Smooth muscle cell (in vitro differentiated cells): ENCODE data around the gene GALR3. TPM values are rescaled to one million over a fixed set of nuclear protein-coding genes. Genes with fewer than 3 reads are reported as not detected.

Source experiments
- DNase-seq: peaks from one replicate; lab custom pipeline; 2025; ENCODE audit not compliant: unreplicated experiment; lab: John Stamatoyannopoulos, UW
- H2AFZ ChIP-seq: fragments of 200-600 bp; sonication (generic); 2 replicates; pipeline ENCODE4 v1.6.0; 2016; ENCODE audit warnings: antibody characterized with exemption, low read depth, mild to moderate bottlenecking
- H3F3A ChIP-seq: fragments of 200-600 bp; sonication (generic); 2 replicates; pipeline ENCODE4 v1.6.0; 2017; ENCODE audit warnings: antibody characterized with exemption, low read depth
- H3K27ac ChIP-seq: fragments of 200-600 bp; sonication (generic); 2 replicates; pipeline ENCODE4 v1.5.1; 2016; ENCODE audit warnings: low read depth, mild to moderate bottlenecking
- H3K27me3 ChIP-seq: fragments of 200-600 bp; sonication (generic); 2 replicates; pipeline ENCODE4 v1.6.1; 2016; ENCODE audit warnings: low read depth, mild to moderate bottlenecking
- H3K36me3 ChIP-seq: fragments of 200-600 bp; sonication (generic); 2 replicates; pipeline ENCODE4 v1.5.1; 2016; ENCODE audit warnings: low read depth
- H3K4me1 ChIP-seq: fragments of 200-600 bp; sonication (generic); 2 replicates; pipeline ENCODE4 v1.5.1; 2016; ENCODE audit warnings: low read depth
- H3K4me2 ChIP-seq: fragments of 200-600 bp; sonication (generic); 2 replicates; pipeline ENCODE4 v1.6.0; 2016; ENCODE audit warnings: mild to moderate bottlenecking
- H3K4me3 ChIP-seq: fragments of 200-600 bp; sonication (generic); 2 replicates; pipeline ENCODE4 v1.5.1; 2016; ENCODE audit warnings: mild to moderate bottlenecking
- H3K79me2 ChIP-seq: fragments of 200-600 bp; sonication (generic); 2 replicates; pipeline ENCODE4 v1.6.0; 2016; ENCODE audit warnings: low read depth, mild to moderate bottlenecking
- H3K9ac ChIP-seq: fragments of 200-600 bp; sonication (generic); 2 replicates; pipeline ENCODE4 v1.6.0; 2016; ENCODE audit warnings: low read depth
- H3K9me3 ChIP-seq: fragments of 200-600 bp; sonication (generic); replicated peaks from 2 replicates; pipeline ENCODE4 v1.5.1; 2016; ENCODE audit warnings: low read depth
- H4K20me1 ChIP-seq: fragments of 200-600 bp; sonication (generic); 2 replicates; pipeline ENCODE4 v1.6.0; 2016; ENCODE audit warnings: low read depth
- CTCF ChIP-seq: fragments of 200-600 bp; sonication (generic); IDR thresholded peaks from 2 replicates; pipeline ENCODE4 v1.5.1; 2017; ENCODE audit warnings: borderline replicate concordance, mild to moderate bottlenecking, antibody characterized with exemption; ENCODE audit not compliant: insufficient read depth, poor library complexity, severe bottlenecking
- WGBS: methylation state at CpG from one replicate; pipeline ENCODE4 v1.1.7; 2016; ENCODE audit warnings: low lambda C conversion rate; 5-methylcytosine and 5-hydroxymethylcytosine counted together
- polyA plus RNA-seq: library from polyadenylated mRNA; unstranded; fragments of >200 nt; fragmentation: Nextera tagmentation; extraction: Ambion mirVana; gene quantifications from 2 replicates; pipeline ENCODE4 v1.2.1, GENCODE V29; 2016
- total RNA-seq: library from RNA; depleted of rRNA; stranded (reverse); fragments of >200 nt; gene quantifications from 2 replicates; pipeline ENCODE4 v1.2.3, GENCODE V29; 2014

The GALR3 gene
- total and polyA plus RNA-seq, 2 experiments from 2014 or later = not detected

- Histone ChIP-seq H3K27me3 (no peaks in the 10 kb centered on the region), H3K79me2 (peaks cover 44% of the 10 kb centered on the region), H3K9ac (no peak overlapping the region), H3K4me2 (no peak overlapping the region), H3K4me3 (no peak overlapping the region), H2AFZ (no peak overlapping the region), H3K36me3 (peaks cover 11% of the 10 kb centered on the region), H3F3A (no peaks in the 10 kb centered on the region), H4K20me1 (peaks cover 37% of the 10 kb centered on the region), H3K27ac (no peak overlapping the region), H3K4me1 (peaks cover 5% of the 10 kb centered on the region), H3K9me3 (no peaks in the 10 kb centered on the region)
- WGBS = 100% methylated on average over 2 of the region's 2 CpGs
- no peak for DNase-seq
- TF ChIP-seq CTCF = no peak
These were observed 32.3 kb downstream of the GALR3 start for GRCh38 chr22:37855462-37855861.

- no peak overlapping the region for H2AFZ ChIP-seq
- no peaks in the 10 kb centered on the region for H3K9me3 ChIP-seq
- H3K27me3 ChIP-seq = no peaks in the 10 kb centered on the region
- peaks cover 38% of the 10 kb centered on the region for H4K20me1 ChIP-seq
- H3K4me2 ChIP-seq = no peak overlapping the region
- DNase-seq = no peak
- WGBS = 79% methylated on average over 7 of the region's 7 CpGs
- H3K4me1 ChIP-seq = no peaks in the 10 kb centered on the region
- no peak overlapping the region for H3K4me3 ChIP-seq
- no peak overlapping the region for H3K9ac ChIP-seq
- H3K36me3 ChIP-seq = peaks cover 20% of the 10 kb centered on the region
- no peak for TF ChIP-seq CTCF
- no peak overlapping the region for H3K27ac ChIP-seq
- peaks cover 4% of the 10 kb centered on the region for H3F3A ChIP-seq
- H3K79me2 ChIP-seq = peaks cover 16% of the 10 kb centered on the region
These were observed 37.7 kb downstream of the GALR3 start for GRCh38 chr22:37860796-37861421.

- Histone ChIP-seq H3K4me2 (no peak overlapping the region), H2AFZ (no peak overlapping the region), H3K27me3 (no peaks in the 10 kb centered on the region), H3K9ac (no peak overlapping the region), H3K4me3 (no peak overlapping the region), H3K79me2 (peaks cover 25% of the 10 kb centered on the region), H4K20me1 (peaks cover 42% of the 10 kb centered on the region), H3F3A (peaks cover 4% of the 10 kb centered on the region), H3K27ac (no peak overlapping the region), H3K36me3 (peaks cover 22% of the 10 kb centered on the region), H3K9me3 (no peaks in the 10 kb centered on the region), H3K4me1 (no peaks in the 10 kb centered on the region)
- 89% methylated on average over 7 of the region's 7 CpGs for WGBS
- TF ChIP-seq CTCF = no peak
- DNase-seq = no peak
These were observed 39.6 kb downstream of the GALR3 start for GRCh38 chr22:37862570-37863325.

- Histone ChIP-seq H3K27me3 (no peaks in the 10 kb centered on the region), H2AFZ (no peak overlapping the region), H3K4me2 (no peak overlapping the region), H3K9me3 (no peaks in the 10 kb centered on the region), H3K27ac (no peak overlapping the region), H3K36me3 (peaks cover 24% of the 10 kb centered on the region), H3K9ac (no peak overlapping the region), H4K20me1 (peaks cover 49% of the 10 kb centered on the region), H3F3A (peaks cover 4% of the 10 kb centered on the region), H3K4me1 (no peaks in the 10 kb centered on the region), H3K79me2 (peaks cover 25% of the 10 kb centered on the region), H3K4me3 (no peak overlapping the region)
- no peak for TF ChIP-seq CTCF
- no peak for DNase-seq
- WGBS = 82% methylated on average over 6 of the region's 6 CpGs
These were observed 42.3 kb downstream of the GALR3 start for GRCh38 chr22:37865510-37865909.
